ENCODE results near the gene CLMN. TPM values are rescaled to one million over a fixed set of nuclear protein-coding genes. Genes with fewer than 3 reads are reported as not detected.

Gene CLMN
- total RNA-seq, 2 donors from 2014 or later, result 2.5 to 3.0 TPM

DNA sequence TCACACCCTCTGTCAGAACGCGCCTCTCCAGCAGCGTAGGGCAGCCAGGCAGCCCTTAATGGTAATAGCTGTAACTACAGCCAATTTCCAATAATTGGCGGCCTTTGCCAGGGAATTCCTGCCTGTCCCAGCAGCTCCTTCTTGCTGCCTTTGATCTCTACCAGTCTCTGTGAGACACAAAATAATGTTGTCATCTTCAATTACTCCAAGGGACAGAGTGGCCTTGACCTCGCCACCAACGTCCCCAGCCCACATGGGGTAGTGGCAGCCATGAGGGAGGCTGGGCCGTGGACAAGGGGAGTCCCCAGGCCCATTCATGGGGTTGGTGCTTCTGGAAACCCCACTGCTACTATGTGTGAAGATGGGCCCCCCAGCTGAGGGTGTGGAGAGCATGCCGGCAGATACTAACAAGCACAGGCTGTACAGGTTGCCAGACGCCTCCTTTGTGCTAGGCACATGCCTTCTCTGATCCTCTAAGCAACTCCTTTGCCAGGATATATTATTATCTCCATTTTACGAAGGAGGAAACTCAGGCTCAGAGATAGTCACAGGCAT, 17.4 kb upstream of the CLMN start:
- Mint-ChIP-seq H3K4me3 (no peak overlapping the region), H3K27ac (no peak overlapping the region), H3K27me3 (ENCODE audit: low read depth) (peaks cover 36% of the 10 kb centered on the region), H3K4me1 (ENCODE audit: low read depth) (no peaks in the 10 kb centered on the region), H3K36me3 (ENCODE audit: insufficient read depth in 2 of 2) (peaks cover 0 to 3% of the 10 kb centered on the region in 2 donors), H3K9me3 (peaks cover 0 to 2% of the 10 kb centered on the region in 2 donors)
- ATAC-seq (replicated peaks in 1 of 2) (no peak), DNase-seq (no peak)

DNA sequence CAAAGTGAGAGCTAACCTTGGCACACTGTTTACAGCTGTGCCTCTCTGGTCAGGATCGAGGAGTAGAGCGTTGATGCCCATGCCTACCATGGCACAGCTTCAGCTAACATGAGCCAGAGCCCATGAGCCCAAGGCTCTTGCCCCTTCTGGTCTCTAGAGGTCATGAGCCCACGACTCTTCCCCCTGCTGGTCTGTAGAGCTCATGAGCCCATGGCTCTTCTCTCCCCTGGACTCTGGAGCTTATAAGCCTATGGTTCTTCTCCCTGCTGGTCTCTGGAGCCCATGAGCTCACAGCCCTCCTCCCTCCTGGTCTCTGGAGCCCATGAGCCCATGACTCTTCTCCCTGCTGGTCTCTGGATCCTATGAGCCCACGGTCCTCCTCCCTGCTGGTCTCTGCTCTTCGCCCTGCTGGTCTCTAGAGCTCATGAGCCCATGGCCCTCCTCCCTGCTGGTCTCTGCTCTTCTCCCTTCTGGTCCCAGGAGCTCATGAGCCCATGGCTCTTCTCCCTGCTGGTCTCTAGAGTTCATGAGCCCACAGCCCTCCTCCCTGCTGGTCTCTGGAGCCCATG, 16.6 kb upstream of the CLMN start:
- DNase-seq (no peak), ATAC-seq (replicated peaks in 1 of 2) (no peak)
- Mint-ChIP-seq H3K4me1 (ENCODE audit: low read depth) (no peaks in the 10 kb centered on the region), H3K27me3 (ENCODE audit: low read depth) (peaks cover 28% of the 10 kb centered on the region), H3K4me3 (no peak overlapping the region), H3K36me3 (ENCODE audit: insufficient read depth in 2 of 2) (peaks cover 0 to 3% of the 10 kb centered on the region in 2 donors), H3K27ac (no peak overlapping the region), H3K9me3 (peaks cover 0 to 2% of the 10 kb centered on the region in 2 donors)

DNA sequence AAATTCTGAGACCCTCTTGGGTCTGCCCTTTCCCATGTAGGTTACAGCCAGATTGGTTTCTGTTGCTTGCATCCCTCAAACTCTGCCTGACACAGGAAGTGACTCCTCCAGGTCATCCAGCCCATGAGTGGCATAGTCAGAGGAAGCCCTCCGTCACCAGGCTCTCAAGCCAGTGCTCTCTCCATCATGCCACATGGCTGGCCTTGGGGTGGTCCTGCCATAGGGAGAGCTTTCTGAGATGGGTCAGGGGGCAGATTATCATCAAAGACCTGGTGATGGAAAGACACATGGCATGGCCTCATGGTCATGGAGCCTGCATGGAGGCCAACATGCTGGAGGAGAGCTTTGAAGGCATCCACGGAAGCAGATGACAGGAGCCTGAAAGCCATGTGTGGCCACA, 15.4 kb upstream of the CLMN start:
- H3K9me3 Mint-ChIP-seq, result no peaks in the 10 kb centered on the region
- DNase-seq (no peak), ATAC-seq (replicated peaks in 1 of 2) (no peak)
- H3K27me3 Mint-ChIP-seq (ENCODE audit: low read depth), result peaks cover 18% of the 10 kb centered on the region
- no peaks in the 10 kb centered on the region for H3K36me3 Mint-ChIP-seq (ENCODE audit: insufficient read depth in 2 of 2)
- no peaks in the 10 kb centered on the region for H3K4me1 Mint-ChIP-seq (ENCODE audit: low read depth)
- H3K27ac Mint-ChIP-seq, result no peak overlapping the region
- no peak overlapping the region for H3K4me3 Mint-ChIP-seq

DNA sequence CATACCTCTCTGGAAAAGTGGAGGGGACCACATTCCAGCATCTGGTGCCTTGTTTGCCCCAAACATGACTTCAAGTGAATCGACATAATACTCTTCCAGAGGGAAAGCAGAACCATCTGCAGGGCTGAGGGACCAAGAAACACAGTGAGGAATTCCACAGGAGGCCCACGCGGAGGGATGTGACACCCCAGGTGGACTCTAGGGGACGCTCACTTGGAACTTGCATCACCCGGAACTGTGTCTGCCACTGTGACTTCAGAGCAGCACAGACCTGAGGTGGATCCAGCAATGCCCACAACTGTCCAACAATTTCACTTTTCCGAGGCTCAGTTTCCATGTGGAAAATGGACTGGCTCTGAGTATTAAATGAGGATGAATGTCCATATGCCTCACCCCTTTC, 14.3 kb upstream of the CLMN start:
- H3K9me3 Mint-ChIP-seq, result no peaks in the 10 kb centered on the region
- H3K4me3 Mint-ChIP-seq, result no peak overlapping the region
- no peaks in the 10 kb centered on the region for H3K4me1 Mint-ChIP-seq (ENCODE audit: low read depth)
- H3K27ac Mint-ChIP-seq, result no peak overlapping the region
- no peaks in the 10 kb centered on the region for H3K36me3 Mint-ChIP-seq (ENCODE audit: insufficient read depth in 2 of 2)
- ATAC-seq (replicated peaks in 1 of 2), result no peak
- H3K27me3 Mint-ChIP-seq (ENCODE audit: low read depth), result peaks cover 28% of the 10 kb centered on the region
- no peak for DNase-seq

DNA sequence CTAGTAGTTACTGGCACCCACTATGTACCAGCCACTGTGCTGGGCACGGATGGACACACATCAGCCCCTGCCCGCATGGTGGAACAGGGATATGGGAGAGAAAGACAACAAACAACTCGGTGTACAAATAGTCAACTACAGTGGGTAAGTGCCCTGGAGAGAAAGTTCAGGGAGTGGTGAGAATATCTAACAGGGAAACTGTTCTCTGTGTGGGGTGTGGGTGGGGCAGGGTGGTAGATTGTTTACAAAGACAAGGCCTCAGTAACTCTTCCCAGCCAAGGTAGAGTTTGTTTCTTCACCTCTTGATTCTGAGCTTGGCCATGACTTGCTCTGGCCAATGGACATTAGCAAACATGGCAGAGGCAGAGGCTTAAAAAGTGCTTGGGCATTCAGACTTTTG, 12.9 kb upstream of the CLMN start:
- Mint-ChIP-seq H3K27ac (no peak overlapping the region), H3K9me3 (no peaks in the 10 kb centered on the region), H3K27me3 (ENCODE audit: low read depth) (peaks cover 27% of the 10 kb centered on the region), H3K4me3 (no peak overlapping the region), H3K36me3 (ENCODE audit: insufficient read depth in 2 of 2) (no peaks in the 10 kb centered on the region), H3K4me1 (ENCODE audit: low read depth) (no peaks in the 10 kb centered on the region)
- DNase-seq (no peak), ATAC-seq (replicated peaks in 1 of 2) (no peak)

DNA sequence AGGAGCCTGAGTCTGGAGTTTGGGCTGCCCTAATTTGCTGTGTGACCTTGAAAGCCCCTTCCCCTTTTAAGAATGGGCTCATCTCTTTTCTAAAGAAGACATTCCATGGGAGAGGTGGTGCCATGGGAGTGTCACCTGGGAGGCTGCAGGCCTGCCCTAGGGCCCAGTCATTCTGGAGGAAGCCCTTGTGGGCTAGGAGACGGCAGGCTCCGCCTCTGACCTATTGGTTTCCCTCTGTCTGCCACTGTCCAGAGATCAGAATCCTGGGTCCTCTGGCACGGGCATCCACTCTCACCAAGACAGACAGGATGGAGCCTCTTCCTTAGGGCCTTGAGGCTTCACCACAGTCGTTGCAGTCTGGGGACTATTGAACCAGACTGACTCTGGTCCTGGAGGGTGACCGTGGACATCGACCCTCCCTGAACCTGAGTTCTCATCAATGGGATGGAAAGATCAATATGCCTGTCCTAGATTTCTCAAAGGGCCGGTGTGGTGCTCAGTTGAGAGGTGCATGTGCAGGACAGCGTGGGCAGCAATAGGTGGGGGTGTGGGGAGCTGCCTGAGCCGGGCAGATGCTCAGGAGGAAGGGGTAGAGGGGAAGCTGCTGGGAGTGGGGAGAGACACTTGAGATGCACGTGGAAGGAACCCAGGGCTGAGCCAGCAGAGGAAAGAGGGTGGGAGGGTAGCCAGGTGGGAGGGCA, 12.2 kb upstream of the CLMN start:
- no peaks in the 10 kb centered on the region for H3K9me3 Mint-ChIP-seq
- no peak overlapping the region for H3K27ac Mint-ChIP-seq
- H3K4me1 Mint-ChIP-seq (ENCODE audit: low read depth), result no peaks in the 10 kb centered on the region
- DNase-seq (no peak), ATAC-seq (replicated peaks in 1 of 2) (no peak)
- no peaks in the 10 kb centered on the region for H3K36me3 Mint-ChIP-seq (ENCODE audit: insufficient read depth in 2 of 2)
- H3K4me3 Mint-ChIP-seq, result no peak overlapping the region
- H3K27me3 Mint-ChIP-seq (ENCODE audit: low read depth), result peaks cover 23% of the 10 kb centered on the region

DNA sequence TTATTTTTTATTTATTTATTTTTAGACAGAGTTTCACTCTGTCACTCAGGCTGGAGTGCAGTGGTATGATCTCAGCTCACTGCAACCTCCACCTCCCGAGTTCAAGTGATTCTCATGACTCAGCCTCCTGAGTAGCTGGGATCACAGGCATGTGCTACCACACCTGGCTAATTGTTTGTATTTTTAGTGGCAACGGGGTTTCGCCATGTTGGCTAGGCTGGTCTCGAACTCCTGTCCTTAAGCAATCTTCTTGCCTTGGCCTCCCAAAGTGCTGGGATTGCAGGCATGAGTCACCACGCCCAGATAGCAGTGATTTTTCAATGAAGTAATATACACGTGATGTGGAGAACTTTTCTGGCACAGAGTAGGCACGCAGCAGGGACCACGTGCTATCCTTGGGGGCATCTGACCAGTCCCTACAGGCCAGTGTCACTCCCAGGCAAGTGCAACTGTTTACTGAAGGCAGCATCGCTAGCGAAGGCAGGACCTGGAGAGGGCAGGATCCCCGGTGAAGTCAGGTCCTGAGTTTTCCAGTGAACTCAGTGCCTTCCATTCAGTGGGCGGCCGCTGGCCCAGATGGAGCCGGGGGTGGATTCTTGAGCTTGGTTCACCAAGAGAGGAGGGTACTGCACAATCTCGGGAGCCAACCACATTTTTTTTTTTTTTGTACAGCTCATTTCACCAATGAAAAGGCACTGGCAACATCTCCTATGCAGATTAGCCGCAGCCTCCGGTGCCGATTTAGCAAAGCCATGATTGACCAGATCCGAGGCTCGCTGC, 11.1 kb upstream of the CLMN start:
- DNase-seq, result no peak

DNA sequence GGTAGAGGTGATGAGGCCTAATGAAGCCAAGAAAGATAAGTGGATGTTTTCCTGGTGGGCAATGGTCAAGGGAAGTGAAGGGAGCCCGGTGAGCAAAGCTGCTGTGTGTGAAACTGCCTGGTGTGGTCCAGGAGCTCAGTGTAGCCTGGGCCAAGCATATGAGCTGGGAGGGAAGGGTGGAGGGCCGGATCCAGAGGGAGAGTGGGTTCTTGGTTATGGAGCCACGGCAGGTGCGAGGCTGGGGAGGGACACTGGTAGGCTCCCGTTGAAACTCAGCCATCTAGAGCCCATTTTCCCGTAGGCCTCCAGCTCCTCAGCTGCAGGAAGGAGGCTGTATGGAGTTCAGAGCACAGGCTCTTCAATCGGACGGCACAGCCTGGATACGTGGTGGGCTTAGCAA, 10.2 kb upstream of the CLMN start:
- H3K27me3 Mint-ChIP-seq (ENCODE audit: low read depth), result peaks cover 15% of the 10 kb centered on the region
- no peak overlapping the region for H3K27ac Mint-ChIP-seq
- H3K4me1 Mint-ChIP-seq (ENCODE audit: low read depth), result no peaks in the 10 kb centered on the region
- H3K4me3 Mint-ChIP-seq, result no peak overlapping the region
- no peak for ATAC-seq (replicated peaks in 1 of 2)
- H3K9me3 Mint-ChIP-seq, result no peaks in the 10 kb centered on the region
- DNase-seq, result no peak
- no peaks in the 10 kb centered on the region for H3K36me3 Mint-ChIP-seq (ENCODE audit: insufficient read depth in 2 of 2)

More for the DNA sequence above, 11.1 kb upstream of the CLMN start:
- Mint-ChIP-seq H3K9me3 (no peaks in the 10 kb centered on the region), H3K4me1 (ENCODE audit: low read depth) (no peaks in the 10 kb centered on the region), H3K27me3 (ENCODE audit: low read depth) (peaks cover 15% of the 10 kb centered on the region), H3K36me3 (ENCODE audit: insufficient read depth in 2 of 2) (no peaks in the 10 kb centered on the region), H3K4me3 (no peak overlapping the region), H3K27ac (no peak overlapping the region)
- no peak for ATAC-seq (replicated peaks in 1 of 2)

DNA sequence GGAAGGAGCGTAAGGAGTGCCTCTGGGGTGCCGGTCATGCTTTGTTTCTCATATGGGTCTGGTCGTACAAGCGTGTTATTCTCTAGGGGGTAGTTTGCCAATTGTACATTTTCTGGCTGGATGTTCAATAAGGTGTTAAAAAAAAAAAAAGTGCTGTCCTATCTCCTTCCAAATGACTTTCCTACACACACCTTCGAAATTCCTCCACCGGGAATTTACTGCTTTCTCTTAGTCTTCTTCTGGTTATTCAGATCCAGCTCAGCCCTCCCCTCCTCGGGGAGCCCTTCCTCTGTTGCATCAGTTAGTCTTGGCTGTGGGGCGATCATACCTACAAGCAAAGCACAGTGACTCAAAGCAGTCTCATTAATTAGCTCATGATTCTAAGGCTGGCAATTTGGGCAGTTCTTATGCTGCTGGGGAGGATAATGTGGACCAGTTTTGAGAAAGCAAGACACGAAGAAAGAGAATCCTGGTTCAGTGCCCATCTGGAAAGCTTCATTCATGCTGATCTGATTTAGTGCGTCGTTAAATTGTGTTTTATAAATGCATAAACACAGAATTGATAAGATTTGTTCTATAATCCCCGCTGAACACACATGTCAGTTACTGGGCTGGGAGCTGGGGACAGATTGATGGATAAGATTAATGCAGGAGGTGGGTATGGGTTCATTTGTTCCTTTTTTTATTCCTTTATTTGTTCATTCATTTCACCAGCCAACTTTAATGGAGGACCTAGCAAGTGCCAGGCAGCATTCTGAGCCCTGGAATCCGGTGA, 9.2 kb upstream of the CLMN start:
- no peak overlapping the region for H3K4me3 Mint-ChIP-seq
- H3K36me3 Mint-ChIP-seq (ENCODE audit: insufficient read depth in 2 of 2), result no peaks in the 10 kb centered on the region
- no peaks in the 10 kb centered on the region for H3K4me1 Mint-ChIP-seq (ENCODE audit: low read depth)
- no peak overlapping the region for H3K27ac Mint-ChIP-seq
- no peak for DNase-seq
- no peaks in the 10 kb centered on the region for H3K9me3 Mint-ChIP-seq
- ATAC-seq (replicated peaks in 1 of 2), result no peak
- peaks cover 21% of the 10 kb centered on the region for H3K27me3 Mint-ChIP-seq (ENCODE audit: low read depth)

DNA sequence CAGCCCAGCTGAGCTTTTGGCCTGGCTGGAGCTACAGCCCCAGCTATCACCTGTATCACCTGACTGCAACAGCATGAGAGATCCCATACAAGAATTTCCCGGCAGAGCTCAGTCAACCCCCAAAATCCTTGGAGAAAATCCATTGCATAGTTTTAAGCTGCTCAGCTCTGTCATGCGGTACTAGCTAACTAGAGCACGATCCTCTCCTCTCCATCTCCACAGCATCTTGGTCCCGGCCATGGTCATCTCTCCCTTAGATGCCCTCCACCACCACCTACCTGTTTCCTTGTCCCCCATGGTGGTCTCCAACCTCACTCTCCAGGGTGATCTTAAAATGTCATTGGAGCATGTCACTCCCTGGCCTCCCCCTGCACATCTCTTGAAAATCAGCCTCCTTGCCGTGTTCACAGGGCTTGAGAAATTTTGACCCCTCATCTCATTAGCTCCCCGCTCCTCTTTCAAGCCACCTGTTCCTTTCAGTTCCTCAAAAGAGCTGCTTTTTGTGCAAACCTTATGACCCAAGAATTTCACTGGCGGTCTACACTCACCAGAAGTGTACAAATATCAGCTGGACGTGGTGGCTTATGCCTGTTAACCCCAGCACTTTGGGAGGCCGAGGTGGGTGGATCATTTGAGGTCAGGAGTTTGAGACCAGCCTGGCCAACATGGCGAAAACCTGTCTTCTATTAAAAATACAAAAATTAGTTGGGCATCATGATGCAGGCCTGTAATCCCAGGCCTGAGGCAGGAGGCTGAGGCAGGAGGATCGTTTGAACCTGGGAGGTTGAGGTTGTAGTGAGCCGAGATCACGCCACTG, 8.1 kb upstream of the CLMN start:
- Mint-ChIP-seq H3K4me3 (no peak overlapping the region), H3K4me1 (ENCODE audit: low read depth) (no peaks in the 10 kb centered on the region), H3K27ac (no peak overlapping the region), H3K27me3 (ENCODE audit: low read depth) (peaks cover 21% of the 10 kb centered on the region), H3K36me3 (ENCODE audit: insufficient read depth in 2 of 2) (no peaks in the 10 kb centered on the region), H3K9me3 (no peaks in the 10 kb centered on the region)
- no peak for DNase-seq
- ATAC-seq (replicated peaks in 1 of 2), result no peak

DNA sequence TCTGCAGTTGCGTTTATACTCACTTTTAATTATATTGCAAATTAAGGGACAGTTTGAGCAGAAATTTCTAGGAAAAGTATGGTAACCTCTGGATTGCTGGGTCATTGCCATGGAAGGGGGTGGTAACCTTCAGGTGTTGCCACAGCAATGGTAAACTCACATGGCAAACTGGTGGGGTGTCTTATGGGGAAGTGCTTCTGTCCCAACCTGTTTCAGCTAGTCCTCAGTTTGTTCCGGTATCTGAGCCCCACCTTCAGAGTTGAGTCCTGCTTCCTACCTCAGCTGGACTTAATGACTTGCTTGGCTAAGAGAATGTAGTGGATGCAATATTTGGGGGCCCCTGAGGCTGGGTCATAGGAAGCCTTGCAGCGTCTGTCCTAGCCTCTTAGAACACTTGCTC, 7.3 kb upstream of the CLMN start:
- Mint-ChIP-seq H3K36me3 (ENCODE audit: insufficient read depth in 2 of 2) (no peaks in the 10 kb centered on the region), H3K9me3 (no peaks in the 10 kb centered on the region), H3K27me3 (ENCODE audit: low read depth) (peaks cover 21% of the 10 kb centered on the region), H3K4me3 (no peak overlapping the region), H3K27ac (no peak overlapping the region), H3K4me1 (ENCODE audit: low read depth) (no peaks in the 10 kb centered on the region)
- no peak for ATAC-seq (replicated peaks in 1 of 2)
- DNase-seq, result no peak

DNA sequence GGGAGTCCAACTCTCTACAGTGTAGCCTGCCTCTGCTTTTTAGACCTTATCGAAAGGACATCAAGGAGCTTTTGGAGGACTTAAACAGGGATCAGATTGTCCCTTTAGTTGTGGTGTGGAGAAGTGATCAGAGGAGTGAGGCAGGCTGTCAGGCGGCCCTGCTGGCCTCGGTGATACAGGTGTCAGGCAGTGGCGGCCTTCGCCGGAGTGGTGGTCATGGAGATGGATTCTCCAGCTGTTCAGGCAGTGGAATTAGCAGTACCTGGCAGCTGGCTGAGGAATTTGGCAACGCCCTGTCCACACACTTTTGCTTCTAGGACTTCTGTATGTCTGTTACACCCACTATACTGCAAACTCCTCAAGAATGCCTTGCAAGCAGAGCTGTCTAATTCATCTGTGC, 4.2 kb upstream of the CLMN start:
- Mint-ChIP-seq H3K27ac (no peak overlapping the region), H3K9me3 (no peaks in the 10 kb centered on the region), H3K27me3 (ENCODE audit: low read depth) (peaks cover 13% of the 10 kb centered on the region), H3K4me1 (ENCODE audit: low read depth) (peaks cover 4% of the 10 kb centered on the region), H3K4me3 (no peak overlapping the region), H3K36me3 (ENCODE audit: insufficient read depth in 2 of 2) (no peaks in the 10 kb centered on the region)
- DNase-seq (no peak), ATAC-seq (replicated peaks in 1 of 2) (no peak)

Data from activated T-cell treated with anti-CD3 and anti-CD28 coated beads, Interleukin-2, amount 50 U/mL, for 72 hours (primary cell).